PC-3 (cell line): Measurements from ENCODE around the gene MSL1. TPM values are rescaled to one million over a fixed set of nuclear protein-coding genes. Genes with fewer than 3 reads are reported as not detected.

ENCODE experiments used
- ATAC-seq: fragments of 200-7000 bp; cut with Tn5 transposase; 2 replicates; pipeline ENCODE4 v1.9.1; 2020; ENCODE audit warnings: mild to moderate bottlenecking, moderate library complexity
- BruUV-seq: library from RNA; stranded (reverse); fragments of 400-500 nt; replicated peaks from 2 replicates; lab custom pipeline; 2021; lab: Mats Ljungman, UMichigan
- CTCF ChIA-PET: fragments of 300-600 bp; sonication (Branson Sonifier 250); formaldehyde crosslinking; loops from one replicate; lab custom pipeline; 2022; ENCODE audit warnings: antibody characterized with exemption; lab: Charles Lee
- POLR2A ChIA-PET: fragments of 300-600 bp; sonication (Branson Sonifier 250); formaldehyde crosslinking; loops from one replicate; lab custom pipeline; 2022; ENCODE audit warnings: antibody characterized with exemption; ENCODE audit not compliant: unreplicated experiment; lab: Charles Lee
- DNase-seq: peaks from one replicate; pipeline ENCODE4 v3.0.0-alpha.2; 2015
- H2AFZ ChIP-seq: fragments of 300-600 bp; sonication (generic); 2 replicates; pipeline ENCODE4 v1.6.0; 2016; ENCODE audit warnings: antibody characterized with exemption, low read length
- H3F3A ChIP-seq: fragments of 300-600 bp; sonication (generic); one replicate; pipeline ENCODE4 v1.6.0; 2017; ENCODE audit warnings: antibody characterized with exemption, low read length, control low read depth, mild to moderate bottlenecking; ENCODE audit not compliant: unreplicated experiment
- H3K27ac ChIP-seq: fragments of 300-600 bp; sonication (generic); 2 replicates; pipeline ENCODE4 v1.5.1; 2016; ENCODE audit warnings: mild to moderate bottlenecking, low read length
- H3K27me3 ChIP-seq: fragments of 300-600 bp; sonication (generic); 2 replicates; pipeline ENCODE4 v1.6.1; 2016; ENCODE audit warnings: low read length, mixed read lengths
- H3K36me3 ChIP-seq: fragments of 300-600 bp; sonication (generic); 2 replicates; pipeline ENCODE4 v1.6.1; 2016; ENCODE audit warnings: low read depth, mixed run types, low read length, mixed read lengths
- H3K4me1 ChIP-seq: fragments of 300-600 bp; sonication (generic); 2 replicates; pipeline ENCODE4 v1.5.1; 2016; ENCODE audit warnings: low read length; ENCODE audit not compliant: insufficient read depth
- H3K4me2 ChIP-seq: fragments of 300-600 bp; sonication (generic); 2 replicates; pipeline ENCODE4 v1.6.0; 2016; ENCODE audit warnings: low read length
- H3K4me3 ChIP-seq: fragments of 300-600 bp; sonication (generic); 2 replicates; pipeline ENCODE4 v1.5.1; 2016; ENCODE audit warnings: mild to moderate bottlenecking, low read length, mixed read lengths
- H3K79me2 ChIP-seq: fragments of 300-600 bp; sonication (generic); 2 replicates; pipeline ENCODE4 v1.6.1; 2017; ENCODE audit warnings: low read length, mixed read lengths
- H3K9ac ChIP-seq: fragments of 300-600 bp; sonication (generic); 2 replicates; pipeline ENCODE4 v1.6.0; 2016; ENCODE audit warnings: mild to moderate bottlenecking, low read length
- H3K9me2 ChIP-seq: fragments of 300-600 bp; sonication (generic); replicated peaks from 2 replicates; pipeline ENCODE4 v1.6.1; 2016; ENCODE audit warnings: mixed run types, low read length, mixed read lengths
- H3K9me3 ChIP-seq: fragments of 300-600 bp; sonication (generic); 2 replicates; pipeline ENCODE4 v1.6.1; 2016; ENCODE audit warnings: low read length, mixed read lengths
- H4K20me1 ChIP-seq: fragments of 300-600 bp; sonication (generic); 2 replicates; pipeline ENCODE4 v1.6.1; 2016; ENCODE audit warnings: low read length, mixed read lengths
- CTCF ChIP-seq: fragments of 300-600 bp; sonication (generic); conservative IDR thresholded peaks from 2 replicates; pipeline ENCODE4 v1.5.1; 2017; ENCODE audit warnings: antibody characterized with exemption, low read depth, mild to moderate bottlenecking, low read length
- EZH2 ChIP-seq: fragments of 300-600 bp; sonication (generic); IDR thresholded peaks from one replicate; pipeline ENCODE4 v1.6.1; 2017; ENCODE audit warnings: antibody characterized with exemption, mild to moderate bottlenecking, low read length; ENCODE audit not compliant: unreplicated experiment
- EZH2phosphoT487 ChIP-seq: fragments of 300-600 bp; sonication (generic); IDR thresholded peaks from 2 replicates; pipeline ENCODE4 v1.6.1; 2018; ENCODE audit warnings: mild to moderate bottlenecking, antibody characterized with exemption, low read length, borderline replicate concordance
- intact Hi-C: fragments of 100-400 bp; cut with micrococcal nuclease; formaldehyde crosslinking; loops from 2 replicates; pipeline ENCODE4 v1.9.0; 2023
- total RNA-seq: library from RNA; depleted of rRNA; stranded (reverse); fragments of >200 nt; gene quantifications from 2 replicates; pipeline ENCODE4 v1.2.3, GENCODE V29; 2014

Gene MSL1
- total RNA-seq, 1 experiment from 2014 or later = 22.2 TPM

GRCh38 chr17:40098846-40099618 is 22.7 kb upstream of the MSL1 start:
- DNase-seq (peak; percentile 94), ATAC-seq (peak; percentile 63)
- H3K9me2 ChIP-seq = no peaks in the 10 kb centered on the region
- H3K36me3 ChIP-seq = peaks cover under 1% of the 10 kb centered on the region
- ChIA-PET CTCF (interaction anchor here (0.5 to 1.0 kb wide), 3 partner anchors 14 to 1328 kb away, joined by 3 read pairs; no protein-coding TSS in a partner anchor), POLR2A (interaction anchor here (0.5 to 0.9 kb wide), 4 partner anchors 25 to 74 kb away, joined by 3 to 8 read pairs (median 6); partner anchors contain the start of gene CASC3)
- BruUV-seq = no TSS peak
- H4K20me1 ChIP-seq = peaks cover 6% of the 10 kb centered on the region
- TF ChIP-seq EZH2 (no peak), CTCF (no peak), EZH2phosphoT487 (no peak)
- no peaks in the 10 kb centered on the region for H3K9me3 ChIP-seq
- H3K4me2 ChIP-seq = peak overlapping the region; percentile 89
- H3K9ac ChIP-seq = peak overlapping the region; percentile 91
- H3K79me2 ChIP-seq = peaks cover 23% of the 10 kb centered on the region
- H3K27me3 ChIP-seq = no peaks in the 10 kb centered on the region
- H3F3A ChIP-seq = no peaks in the 10 kb centered on the region
- intact Hi-C loops = no loop called here
- H3K27ac ChIP-seq = peak overlapping the region; percentile 99
- peaks cover 38% of the 10 kb centered on the region for H3K4me1 ChIP-seq
- peak overlapping the region; percentile 80 for H3K4me3 ChIP-seq
- H2AFZ ChIP-seq = no peak overlapping the region

GRCh38 chr17:40099619-40100418 is 22.0 kb upstream of the MSL1 start:
- intact Hi-C loops = loop anchor here (1.0 kb wide), 1 partner anchor 13 kb away; no protein-coding TSS in a partner anchor
- Histone ChIP-seq H3K9me3 (no peaks in the 10 kb centered on the region), H3K9me2 (no peaks in the 10 kb centered on the region), H3K27ac (peak overlapping the region; percentile 99), H3K27me3 (no peaks in the 10 kb centered on the region), H3K4me3 (peak overlapping the region; percentile 80), H3K36me3 (no peaks in the 10 kb centered on the region; the same call in 1 of the 2 replicates), H2AFZ (peak overlapping the region; percentile 7; the same call in 1 of the 2 replicates), H3K4me2 (peak overlapping the region; percentile 89), H3K79me2 (peaks cover 23% of the 10 kb centered on the region), H3F3A (no peaks in the 10 kb centered on the region), H3K4me1 (peaks cover 42% of the 10 kb centered on the region), H3K9ac (peak overlapping the region; percentile 91), H4K20me1 (peaks cover 6% of the 10 kb centered on the region)
- ATAC-seq (peak; percentile 2), DNase-seq (no peak)
- TSS peak; percentile 91 for BruUV-seq
- TF ChIP-seq EZH2 (no peak), CTCF (no peak), EZH2phosphoT487 (no peak)
- CTCF ChIA-PET = interaction anchor here (0.6 to 1.0 kb wide), 4 partner anchors 13 to 219 kb away, joined by 3 to 4 read pairs (median 3); no protein-coding TSS in a partner anchor
- POLR2A ChIA-PET = interaction anchor here (0.6 to 1.1 kb wide), 4 partner anchors 12 to 809 kb away, joined by 3 to 10 read pairs (median 6); partner anchors contain the start of gene MED24
